Activated CD8-positive, alpha-beta memory T cell treated with anti-CD3 and anti-CD28 coated beads, Interleukin-2, amount 50 U/mL, for 24 hours (primary cell): Measurements from ENCODE around the gene ZNF283.
"Not testable (repeated sequence)": the region's sequence is repeated elsewhere in the genome, so short reads cannot be mapped to it uniquely, and the experiment has no call there.

Source experiments
- DNase-seq: peaks from one replicate; pipeline ENCODE4 v3.0.0-alpha.2; 2020; ENCODE audit errors: extremely low read depth

ZNF283 gene

DNA sequence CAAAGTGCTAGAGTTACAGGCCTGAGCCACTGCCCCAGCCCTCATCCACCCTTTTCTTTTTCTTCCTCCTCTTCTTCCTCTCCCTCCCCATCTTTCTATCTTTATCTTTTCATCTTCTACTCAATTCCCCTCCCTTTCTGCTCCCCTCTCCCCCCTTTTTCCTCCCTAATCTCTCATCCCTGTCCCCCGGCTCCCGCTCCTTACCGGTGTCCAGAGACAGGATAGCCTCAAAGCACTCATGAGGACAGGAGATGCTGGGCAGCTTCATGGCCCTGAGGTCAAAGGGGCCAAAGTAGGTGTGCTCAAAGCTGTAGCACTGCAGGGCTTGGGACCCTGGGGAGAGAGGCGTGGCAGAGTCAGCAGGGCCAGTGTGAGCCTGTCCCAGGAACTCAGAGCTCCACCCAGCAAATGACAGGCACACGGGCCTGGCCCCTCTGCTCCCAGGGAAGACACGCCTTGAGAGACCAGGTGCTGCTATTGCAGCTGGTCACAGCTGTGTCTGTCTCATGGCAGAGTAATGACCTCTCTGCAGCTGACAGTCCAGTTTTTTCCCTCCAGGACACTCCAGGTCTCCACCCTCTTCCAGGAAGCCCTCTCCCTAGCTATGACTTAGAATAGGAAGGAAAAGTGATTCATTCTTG is 27.5 kb upstream of the ZNF283 start:
- DNase-seq = no peak

DNA sequence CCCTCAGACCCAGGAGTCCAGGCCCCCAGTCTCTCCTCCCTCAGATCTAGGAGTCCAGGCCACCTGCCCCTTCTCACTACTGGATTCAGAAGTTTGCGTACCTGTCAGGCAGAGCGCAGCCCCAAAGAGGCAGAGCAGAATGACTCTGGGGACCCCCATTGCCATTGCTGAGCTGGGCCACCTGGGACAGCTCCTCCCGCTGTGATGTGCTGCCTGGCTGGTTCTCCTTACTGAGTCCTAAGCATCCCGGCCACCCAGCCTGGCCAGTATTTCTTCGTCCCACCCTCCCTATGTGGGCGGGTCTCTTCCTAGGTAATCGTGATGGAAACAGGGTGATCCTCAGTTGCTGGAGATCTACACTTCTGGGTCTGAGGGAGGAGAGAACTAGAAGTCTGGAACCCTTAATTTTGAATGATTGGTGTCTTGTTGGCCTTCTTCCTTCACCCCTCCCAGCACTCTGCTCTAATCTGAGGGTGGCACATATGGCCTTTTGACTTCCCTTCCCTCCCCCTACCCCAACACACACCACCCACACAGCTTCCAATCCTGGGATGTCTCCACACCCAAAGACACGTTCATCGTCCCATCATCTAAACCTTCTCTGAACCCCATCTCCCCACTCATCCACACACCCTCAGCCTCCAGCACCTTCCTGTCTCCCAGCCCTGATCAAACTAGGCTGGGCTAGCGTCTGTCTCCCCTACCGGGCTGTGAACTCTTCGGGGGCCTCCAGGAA is 24.7 kb upstream of the ZNF283 start, which contains the start of gene LYPD5:
LYPD5 (minus strand) TSS at position 232 of the 736 bp plus-strand sequence; CDS start at position 165, 67 bp downstream.
- no peak for DNase-seq

DNA sequence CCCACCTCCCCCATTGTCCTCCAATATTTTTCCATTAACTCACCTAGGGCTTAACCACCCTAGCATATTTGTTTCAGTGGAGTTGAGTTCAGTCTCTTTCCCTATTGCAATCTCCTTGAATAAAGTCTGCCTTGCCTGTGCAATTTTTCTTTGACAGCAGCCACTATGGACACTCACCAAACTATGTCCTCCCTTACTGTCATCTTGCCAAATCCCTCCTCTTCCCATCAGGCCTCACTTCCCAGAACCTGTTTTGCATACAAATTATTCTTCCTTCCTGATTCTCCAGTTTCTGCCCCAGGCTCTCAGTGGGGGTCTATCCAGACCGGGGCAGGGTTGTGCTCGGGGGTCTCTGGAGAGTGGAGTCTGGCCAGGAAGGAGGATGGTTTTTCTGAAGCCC is 22.7 kb upstream of the ZNF283 start:
- no peak for DNase-seq

DNA sequence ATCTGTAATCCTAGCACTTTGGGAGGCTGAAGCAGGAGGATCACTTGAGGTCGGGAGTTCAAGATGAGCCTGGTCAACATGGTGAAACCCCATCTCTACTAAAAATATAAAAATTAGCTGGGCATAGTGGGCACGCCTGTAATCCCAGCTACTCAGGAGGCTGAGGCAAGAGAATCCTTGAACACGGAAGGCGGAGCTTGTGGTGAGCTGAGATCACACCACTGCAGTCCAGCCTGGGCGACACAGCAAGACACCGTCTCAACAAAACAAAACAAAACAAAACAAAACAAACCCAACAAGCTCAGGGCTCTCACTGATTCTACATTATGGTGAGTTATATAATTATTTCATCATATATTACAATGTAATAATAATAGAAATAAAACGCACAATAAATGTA is 20.7 kb upstream of the ZNF283 start:
- DNase-seq = not testable (repeated sequence)

DNA sequence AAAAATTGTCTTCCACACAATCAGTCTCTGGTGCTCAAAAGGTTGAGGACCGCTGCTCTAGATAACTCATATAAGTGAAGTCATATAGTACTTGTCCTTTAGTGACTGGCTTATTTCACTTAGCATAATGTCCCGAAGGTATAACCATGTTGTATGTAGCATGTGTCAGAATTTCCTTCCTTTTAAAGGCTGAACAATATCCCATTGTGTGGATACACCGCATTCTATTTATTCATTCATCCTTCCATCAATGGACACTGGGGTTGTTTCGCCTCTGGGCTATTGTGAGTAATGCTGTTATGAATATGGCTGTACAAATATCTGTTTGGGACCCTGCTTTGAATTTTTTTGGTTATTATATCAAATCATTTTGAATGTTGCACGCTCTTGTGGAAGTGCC is 20.3 kb upstream of the ZNF283 start:
- no peak for DNase-seq

DNA sequence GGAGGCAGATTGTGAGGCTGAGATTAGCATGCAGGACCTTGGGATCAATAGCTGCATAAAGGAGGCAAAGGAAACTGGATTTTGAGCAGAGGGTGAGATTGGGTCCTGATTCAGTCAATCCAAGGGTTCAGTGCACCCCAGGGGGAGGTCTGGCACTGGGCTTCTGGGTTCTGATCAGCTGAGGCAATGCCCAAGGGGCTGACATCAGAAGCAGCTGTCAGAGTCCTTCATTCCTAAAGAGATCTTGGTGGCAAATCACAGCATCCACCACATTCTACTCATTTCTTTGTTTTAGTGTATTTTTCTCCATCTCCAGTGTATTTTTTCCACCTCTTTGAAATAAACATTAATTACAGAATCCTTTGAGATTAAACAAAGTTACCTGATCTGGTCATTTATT is 19.5 kb upstream of the ZNF283 start:
- DNase-seq = no peak

DNA sequence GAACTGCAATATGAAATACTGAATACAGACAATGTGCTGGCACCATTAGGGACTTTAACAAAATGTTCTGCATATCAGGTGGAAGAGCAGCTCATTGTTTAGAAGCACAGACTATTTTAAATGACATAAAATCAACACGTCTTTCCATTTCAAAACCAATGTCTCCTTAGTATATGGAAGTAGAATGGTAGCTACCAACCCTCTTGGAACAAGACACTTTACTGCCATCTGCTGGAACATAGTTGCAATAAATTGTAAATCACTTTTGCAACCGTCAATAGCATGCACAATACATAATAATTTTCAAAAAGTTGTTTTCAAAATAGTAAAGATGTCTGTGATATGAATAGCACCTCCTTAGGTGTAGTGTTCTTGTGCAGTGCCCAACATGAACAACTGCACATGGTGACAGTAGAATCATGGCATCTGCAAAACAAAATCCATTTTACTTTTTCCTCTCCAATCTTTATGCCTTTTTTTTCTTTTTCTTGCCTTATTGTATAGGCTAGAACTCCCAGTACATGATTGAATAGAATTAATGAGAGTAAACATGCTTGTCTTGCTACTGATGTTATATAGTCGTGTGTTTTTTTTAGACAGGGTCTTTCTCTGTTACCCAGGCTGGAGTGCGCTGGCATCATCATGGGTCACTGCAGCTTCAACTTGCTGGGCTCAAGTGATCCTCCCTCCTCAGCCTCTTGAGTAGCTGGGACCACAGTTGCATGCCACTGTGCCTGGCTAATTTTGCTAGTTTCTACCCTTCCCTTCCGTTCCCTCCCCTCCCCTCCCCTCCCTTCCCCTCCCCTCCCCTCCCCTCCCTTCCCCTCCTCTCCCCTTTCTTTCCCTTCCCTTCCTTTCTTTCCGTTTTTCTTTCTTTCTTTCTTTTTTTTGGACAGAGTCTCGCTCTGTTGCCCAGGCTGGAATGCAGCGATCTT is 17.1 kb upstream of the ZNF283 start:
- no peak for DNase-seq

DNA sequence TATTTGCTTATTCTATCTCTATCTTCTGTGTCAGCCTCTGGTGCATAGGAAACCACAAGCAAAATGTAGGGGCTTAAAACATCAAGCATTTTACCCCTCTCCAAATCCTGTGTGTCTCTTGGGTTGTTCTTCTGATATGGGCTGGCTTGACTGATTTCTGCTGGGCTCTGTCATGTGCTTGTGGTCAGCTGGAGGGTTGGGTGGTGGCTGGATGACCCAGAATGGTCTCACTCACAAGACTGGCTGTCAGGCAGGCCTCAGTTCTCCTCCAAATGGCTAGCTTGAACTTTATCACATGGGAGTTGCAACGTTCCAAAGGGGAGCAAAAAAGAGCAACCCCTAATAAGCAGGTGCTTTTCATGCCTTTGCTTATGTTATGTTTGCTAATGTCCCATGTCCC is 15.3 kb upstream of the ZNF283 start:
- no peak for DNase-seq

DNA sequence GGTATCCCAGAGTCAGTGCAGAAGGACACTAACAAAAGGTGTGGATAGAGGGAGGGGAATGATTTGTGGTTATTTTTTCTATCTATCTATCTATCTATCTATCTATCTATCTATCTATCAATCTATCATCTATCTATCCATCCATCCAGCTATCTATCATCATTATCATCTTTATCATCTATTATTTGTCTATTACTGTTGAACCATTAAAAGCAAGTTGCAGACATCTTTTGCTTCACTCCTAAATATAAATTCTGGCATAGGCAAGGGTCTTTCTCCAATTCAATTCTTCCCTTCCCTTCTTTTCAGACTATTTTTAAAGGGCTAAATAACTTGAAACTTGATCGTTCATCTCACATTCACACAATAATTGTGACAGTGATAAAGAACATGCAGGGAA is 14.9 kb upstream of the ZNF283 start:
- no peak for DNase-seq

DNA sequence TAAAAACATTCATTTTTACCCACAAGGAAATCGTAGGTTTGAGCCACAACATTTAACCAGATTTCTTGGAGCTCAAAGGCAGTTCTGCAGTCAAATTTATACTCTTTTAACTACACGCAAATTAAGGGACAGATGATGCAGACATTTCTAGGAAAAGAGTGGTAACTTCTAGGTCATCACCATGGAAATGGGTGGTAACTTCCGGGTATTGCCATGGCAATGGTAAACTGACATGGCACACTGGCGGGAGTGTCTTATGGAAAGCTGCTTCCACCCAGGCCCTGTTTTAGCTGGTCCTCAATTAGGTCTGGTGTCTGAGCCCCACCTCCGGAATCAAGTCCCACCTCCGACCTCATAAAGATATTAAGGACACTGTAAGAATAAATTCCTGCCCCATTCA is 14.4 kb upstream of the ZNF283 start:
- DNase-seq = no peak

DNA sequence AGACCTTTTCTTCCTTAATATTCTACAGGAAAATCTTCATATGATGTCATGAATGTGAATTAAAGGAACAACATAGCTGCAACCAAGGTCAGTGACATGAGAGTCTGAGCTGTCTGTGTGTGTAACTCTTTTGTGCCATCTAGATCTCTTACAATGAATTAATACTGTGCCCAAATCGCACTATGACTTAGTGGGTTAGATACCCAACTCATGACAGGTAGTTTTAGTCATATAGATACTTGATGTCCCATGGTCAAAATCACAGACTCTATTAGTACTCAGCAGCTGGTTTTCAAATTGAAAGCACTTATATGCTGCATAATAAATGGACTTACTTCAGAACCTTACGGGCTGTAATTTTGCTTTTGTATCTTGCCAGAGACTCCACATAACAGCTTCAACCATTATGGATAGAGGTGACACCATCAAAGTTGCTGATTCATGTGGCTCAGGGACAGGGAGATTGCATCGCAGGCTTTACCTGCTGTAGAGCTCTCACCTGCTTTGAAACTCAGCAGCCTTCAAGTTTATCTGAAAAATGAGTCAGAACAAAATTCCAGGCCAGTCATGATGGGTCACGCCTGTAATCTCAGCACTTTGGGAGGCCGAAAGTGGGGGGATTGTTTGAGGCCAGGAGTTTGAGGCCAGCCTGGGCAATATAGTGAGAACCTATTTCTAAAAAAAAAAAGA is 12.3 kb upstream of the ZNF283 start:
- DNase-seq = no peak

DNA sequence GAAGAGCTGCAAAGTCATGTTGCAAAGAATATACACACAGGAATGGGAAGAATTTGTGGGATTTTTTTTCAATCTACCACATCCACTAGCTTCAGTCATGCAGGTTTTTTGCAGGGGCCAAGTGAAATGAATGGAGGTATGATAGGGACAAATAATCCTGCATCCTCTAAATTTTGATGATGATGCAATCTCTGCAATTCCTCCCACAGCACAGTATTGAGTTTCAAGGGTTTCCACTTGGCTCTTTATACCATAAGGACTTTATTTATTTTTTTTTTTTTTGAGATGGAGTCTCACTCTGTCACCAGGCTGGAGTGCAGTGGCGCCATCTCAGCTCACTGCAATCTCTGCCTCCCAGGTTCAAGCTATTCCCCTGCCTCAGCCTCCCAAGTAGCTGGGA is 9.7 kb upstream of the ZNF283 start:
- not testable (repeated sequence) for DNase-seq

DNA sequence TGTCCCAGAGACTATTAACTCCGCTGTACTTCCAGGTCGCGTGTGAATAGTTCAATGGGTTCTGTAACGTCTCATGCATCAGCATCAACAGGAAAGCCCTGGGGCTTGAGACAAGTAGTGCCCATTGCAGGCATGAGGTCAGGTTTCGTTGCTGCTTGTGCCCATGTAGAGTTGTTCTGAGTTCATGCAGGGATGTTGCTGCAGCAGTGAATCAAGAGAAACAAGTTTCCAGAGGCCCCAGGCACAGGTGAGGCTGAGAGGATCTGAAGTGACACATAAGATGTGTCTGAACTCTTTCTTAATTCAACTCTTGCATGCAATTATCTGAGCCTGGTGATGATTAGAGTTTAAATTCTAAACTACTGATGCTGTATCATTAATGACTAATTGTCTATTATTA is 8.6 kb upstream of the ZNF283 start:
- no peak for DNase-seq

DNA sequence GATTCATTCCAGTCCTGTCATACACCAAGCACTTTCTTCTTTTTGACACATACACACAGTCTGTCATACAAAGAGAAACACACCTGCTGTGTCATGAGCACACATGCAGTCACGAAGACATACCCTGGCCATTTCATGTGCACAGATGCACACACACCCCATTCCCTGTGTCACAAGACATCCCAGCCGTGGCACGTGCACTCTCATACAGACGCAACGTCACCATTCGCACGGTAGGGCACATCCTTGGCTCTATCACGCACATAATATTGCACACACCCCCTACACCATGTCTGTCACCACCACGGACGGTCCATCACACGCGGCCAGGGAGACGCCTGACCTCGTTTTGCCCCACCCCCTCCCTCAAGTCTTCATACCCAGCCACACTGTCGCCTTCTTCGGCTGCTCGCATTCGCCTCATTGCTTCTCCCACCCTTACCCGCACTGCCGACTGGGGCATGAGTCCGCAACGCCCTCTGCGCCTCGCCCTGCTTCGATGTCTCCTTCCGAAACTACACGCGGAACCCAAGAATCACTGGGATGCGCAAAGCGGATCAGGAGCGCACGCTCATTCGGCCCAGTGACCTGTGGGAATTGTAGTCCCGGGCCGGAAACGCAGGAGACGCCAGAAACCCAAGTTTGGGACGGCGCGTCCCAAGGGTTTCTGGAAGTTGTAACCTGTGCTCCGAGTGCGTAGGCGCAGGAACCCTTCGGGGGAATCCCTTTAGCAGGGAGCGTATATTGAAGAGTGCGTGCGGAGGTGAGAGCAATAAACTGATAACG is 6.8 kb upstream of the ZNF283 start:
- no peak for DNase-seq

DNA sequence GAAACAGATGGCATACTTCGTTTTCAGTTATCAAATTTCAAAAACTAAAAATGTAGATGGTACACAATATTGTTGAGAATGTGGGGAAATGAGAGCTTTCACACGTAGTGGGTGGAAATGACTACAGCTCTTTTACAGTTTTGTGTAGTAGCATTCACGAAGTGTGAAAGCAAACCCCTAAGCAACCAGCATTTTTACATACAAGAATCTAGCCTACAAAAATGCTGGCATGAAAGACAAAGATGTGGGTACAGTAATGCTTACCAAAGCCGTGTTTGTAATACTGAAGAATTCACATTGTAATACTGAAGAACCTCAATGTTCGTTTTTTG is 6.3 kb upstream of the ZNF283 start:
- no peak for DNase-seq

DNA sequence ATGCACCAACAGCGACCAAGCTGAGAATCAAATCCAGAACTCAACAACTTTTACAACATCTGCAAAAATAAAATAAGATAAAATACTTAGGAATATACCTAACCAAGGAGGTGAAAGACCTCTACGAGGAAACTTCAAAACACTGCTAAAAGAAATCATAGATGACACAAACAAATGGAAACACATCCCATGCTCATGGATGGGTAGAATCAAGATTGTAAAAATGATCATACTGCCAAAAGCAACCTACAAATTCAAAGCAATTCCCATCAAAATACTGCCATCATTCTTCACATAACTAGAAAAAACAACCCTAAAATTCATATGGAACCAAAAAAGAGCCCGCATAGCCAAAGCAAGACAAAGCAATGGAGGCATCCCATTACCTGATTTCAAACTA is 3.3 kb upstream of the ZNF283 start:
- DNase-seq = not testable (repeated sequence)

DNA sequence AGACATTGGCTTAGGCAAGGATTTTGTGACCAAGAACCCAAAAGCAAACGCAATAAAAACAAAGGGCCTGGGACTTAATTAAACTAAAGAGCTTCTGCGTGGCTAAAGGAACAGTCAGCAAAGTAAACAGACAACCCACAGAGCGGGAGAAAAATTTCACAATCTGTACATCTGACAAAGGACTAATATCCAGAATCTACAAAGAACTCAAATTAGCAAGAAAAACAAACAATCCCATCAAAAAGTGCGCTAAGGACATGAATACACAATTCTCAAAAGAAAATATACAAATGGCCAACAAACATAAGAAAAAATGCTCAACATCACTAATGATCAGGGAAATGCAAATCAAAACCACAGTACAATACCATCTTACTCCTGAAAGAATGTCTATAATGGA is 2.5 kb upstream of the ZNF283 start:
- not testable (repeated sequence) for DNase-seq

DNA sequence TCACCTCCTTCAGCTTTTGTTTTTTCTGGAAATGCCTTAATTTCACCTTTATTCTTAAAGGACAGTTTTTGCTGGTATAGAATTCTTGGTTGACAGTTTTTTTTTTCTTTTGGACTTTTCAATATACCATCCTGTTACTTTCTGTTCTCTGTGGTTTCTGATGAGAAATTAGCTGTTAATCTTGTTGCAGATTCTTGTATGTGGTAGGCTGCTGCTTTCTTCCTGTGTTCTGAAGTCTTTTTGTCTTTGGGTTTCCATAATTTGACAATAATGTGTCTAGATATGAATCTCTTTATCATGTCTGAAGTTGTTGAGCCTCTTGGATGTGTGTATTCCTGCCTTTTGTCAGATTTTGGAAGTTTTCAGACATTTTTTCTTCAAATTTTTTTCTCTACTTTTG is 12.0 kb downstream of the ZNF283 start:
- no peak for DNase-seq

DNA sequence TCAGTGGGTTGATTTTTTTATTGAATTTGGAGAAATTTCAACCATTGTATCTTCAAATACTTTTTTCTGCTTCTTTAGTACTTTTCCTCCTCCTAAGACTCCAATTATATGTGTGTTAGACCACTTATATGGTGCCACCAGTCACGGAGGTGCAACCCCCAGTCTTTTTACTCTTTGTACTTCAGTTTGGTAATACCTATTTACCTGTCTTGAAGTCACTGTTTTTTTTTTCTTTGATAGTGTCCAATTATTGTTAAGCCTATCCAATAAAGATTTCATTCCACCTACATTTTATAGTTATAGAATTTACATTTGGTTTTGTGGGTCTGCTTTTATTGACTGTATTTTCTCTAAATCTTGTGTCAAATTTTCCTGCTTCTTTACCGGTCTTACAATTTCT is 14.9 kb downstream of the ZNF283 start:
- no peak for DNase-seq

DNA sequence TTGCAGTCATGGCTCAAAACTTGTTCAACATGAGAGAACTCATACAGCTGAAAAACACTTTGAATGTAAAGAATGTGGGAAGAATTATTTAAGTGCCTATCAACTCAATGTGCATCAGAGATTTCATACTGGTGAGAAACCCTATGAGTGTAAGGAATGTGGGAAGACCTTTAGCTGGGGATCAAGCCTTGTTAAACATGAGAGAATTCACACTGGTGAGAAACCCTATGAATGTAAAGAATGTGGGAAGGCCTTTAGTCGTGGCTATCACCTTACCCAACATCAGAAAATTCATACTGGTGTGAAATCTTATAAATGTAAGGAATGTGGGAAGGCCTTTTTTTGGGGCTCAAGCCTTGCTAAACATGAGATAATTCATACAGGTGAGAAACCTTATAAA is 20.1 kb downstream of the ZNF283 start:
- DNase-seq = no peak

DNA sequence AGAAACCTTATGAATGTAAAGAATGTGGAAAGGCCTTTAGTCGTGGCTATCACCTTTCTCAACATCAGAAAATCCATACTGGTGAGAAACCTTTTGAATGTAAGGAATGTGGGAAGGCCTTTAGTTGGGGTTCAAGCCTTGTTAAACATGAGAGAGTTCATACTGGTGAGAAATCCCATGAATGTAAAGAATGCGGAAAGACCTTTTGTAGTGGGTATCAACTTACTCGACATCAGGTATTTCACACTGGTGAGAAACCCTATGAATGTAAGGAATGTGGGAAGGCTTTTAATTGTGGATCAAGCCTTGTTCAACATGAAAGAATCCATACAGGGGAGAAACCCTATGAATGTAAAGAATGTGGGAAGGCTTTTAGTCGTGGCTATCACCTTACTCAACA is 20.8 kb downstream of the ZNF283 start:
- DNase-seq = no peak
